Superior temporal gyrus (tissue), 1 donor: ENCODE measurements around the gene ACTRT2.

Source experiments
- DNase-seq: peaks from one replicate; pipeline ENCODE4 v3.0.0-alpha.2; 2016; ENCODE audit errors: extremely low spot score

The ACTRT2 gene

GRCh38 chr1:3017440-3018050, 3.7 kb upstream of the ACTRT2 start:
- no peak for DNase-seq

- DNase-seq: no peak
Measured at GRCh38 chr1:3018051-3018471, 3.2 kb upstream of the ACTRT2 start.

- no peak for DNase-seq
Measured at GRCh38 chr1:3018576-3018975, 2.7 kb upstream of the ACTRT2 start.

- no peak for DNase-seq
Measured at GRCh38 chr1:3019007-3019515, 2.2 kb upstream of the ACTRT2 start.

GRCh38 chr1:3019516-3020051, 1.7 kb upstream of the ACTRT2 start:
- no peak for DNase-seq

- DNase-seq: no peak
Measured at GRCh38 chr1:3020263-3020909, 881 bp upstream of the ACTRT2 start.

GRCh38 chr1:3021801-3022401, 634 bp downstream of the ACTRT2 start:
- DNase-seq: no peak

GRCh38 chr1:3022511-3022973, 1.3 kb downstream of the ACTRT2 start:
- no peak for DNase-seq

GRCh38 chr1:3022976-3023375, 1.7 kb downstream of the ACTRT2 start:
- no peak for DNase-seq

GRCh38 chr1:3024019-3024418, 2.8 kb downstream of the ACTRT2 start:
- DNase-seq: no peak

- no peak for DNase-seq
Measured at GRCh38 chr1:3024588-3024987, 3.3 kb downstream of the ACTRT2 start.

GRCh38 chr1:3026124-3026523, 4.9 kb downstream of the ACTRT2 start:
- DNase-seq: no peak

- no peak for DNase-seq
Measured at GRCh38 chr1:3026581-3027391, 5.5 kb downstream of the ACTRT2 start.

- no peak for DNase-seq
Measured at GRCh38 chr1:3027611-3028371, 6.5 kb downstream of the ACTRT2 start.

GRCh38 chr1:3028531-3029282, 7.4 kb downstream of the ACTRT2 start:
- DNase-seq: no peak

GRCh38 chr1:3029481-3029961, 8.3 kb downstream of the ACTRT2 start:
- no peak for DNase-seq

GRCh38 chr1:3029991-3030662, 8.9 kb downstream of the ACTRT2 start:
- DNase-seq: no peak

GRCh38 chr1:3030663-3031381, 9.6 kb downstream of the ACTRT2 start:
- DNase-seq: peak; percentile 86
